ENCODE measurements around the gene STEEP1. TPM values are rescaled to one million over a fixed set of nuclear protein-coding genes. Genes with fewer than 3 reads are reported as not detected.
"Not testable (repeated sequence)": the region's sequence is repeated elsewhere in the genome, so short reads cannot be mapped to it uniquely, and the experiment has no call there.

STEEP1 gene
- total RNA-seq, 1 experiment from 2014 or later: 42.2 TPM

DNA sequence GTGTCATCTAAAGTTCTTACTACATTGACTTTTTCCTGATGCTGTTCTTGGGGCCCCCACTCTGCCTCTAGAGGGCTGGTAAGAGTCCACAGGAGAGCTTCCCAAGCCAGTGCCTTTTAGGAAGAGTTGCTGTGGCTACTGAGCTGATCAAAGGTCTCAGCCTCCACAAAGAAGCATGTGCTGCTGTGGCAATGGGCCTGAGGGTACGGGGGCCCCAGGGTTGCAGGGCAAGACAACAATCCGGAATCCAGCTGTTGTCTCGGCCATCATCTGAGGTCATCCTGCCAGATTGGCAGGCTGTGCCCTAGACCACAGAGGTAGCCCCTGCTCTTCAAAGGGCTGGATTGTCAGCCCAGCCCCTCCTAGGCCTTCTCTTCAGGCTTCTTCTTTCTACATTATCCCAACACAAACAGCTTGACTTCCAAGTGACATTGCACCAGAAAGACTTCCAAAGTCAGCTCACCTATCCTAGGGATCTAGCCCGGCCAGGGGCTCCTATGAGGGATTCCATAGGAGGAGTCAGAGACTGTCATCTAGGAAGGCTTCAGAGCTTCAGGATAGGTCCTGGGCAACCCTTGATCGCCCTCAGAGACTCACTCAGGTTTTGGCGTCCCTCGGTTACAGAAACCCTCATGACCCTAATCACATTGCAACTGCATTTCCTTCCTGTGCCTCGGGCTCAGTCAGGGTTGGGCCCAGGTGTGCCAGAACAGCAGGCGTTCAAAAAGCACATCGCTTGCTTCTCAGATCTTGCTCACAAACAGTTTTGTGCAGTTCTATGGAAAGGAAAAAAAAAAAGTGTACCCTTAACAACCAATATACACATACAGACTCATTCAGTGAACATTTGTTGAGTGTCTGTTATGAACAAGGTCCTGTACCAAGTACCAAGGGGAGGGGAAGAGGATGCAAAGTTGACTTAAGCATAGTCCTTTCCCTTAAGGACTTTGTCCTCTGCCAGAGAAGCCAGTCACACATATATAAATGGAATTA, 69.2 kb downstream of the STEEP1 start:
- Histone ChIP-seq H3K9me3 (ENCODE audit: control insufficient read depth, insufficient read depth, low read depth, low read length) (no peaks in the 10 kb centered on the region), H3K27ac (ENCODE audit: low read length) (no peak overlapping the region), H3K4me1 (ENCODE audit: control insufficient read depth, insufficient read depth, low read length) (no peaks in the 10 kb centered on the region), H3K36me3 (ENCODE audit: control insufficient read depth, insufficient read depth, low read length) (no peaks in the 10 kb centered on the region), H3K4me3 (ENCODE audit: low read depth in 2 of 2, low read length in 2 of 2) (no peak overlapping the region), H3K27me3 (ENCODE audit: control insufficient read depth, insufficient read depth, low read length) (no peaks in the 10 kb centered on the region)
- DNase-seq (ENCODE audit: low read depth, low spot score) (no peak), ATAC-seq (no peak; the same call in 1 of the 2 replicates)
- in situ Hi-C loops (cut with HindIII; ENCODE audit: low pct_unique_long_range_greater_than_20kb, low sequenced_read_pairs) (no loop called here), intact Hi-C loops (cut with micrococcal nuclease; ENCODE audit: unreplicated experiment) (no loop called here)
- BruUV-seq (replicated peaks): no TSS peak
- TF ChIP-seq CTCF (IDR thresholded peaks at IDR 0.05): no peak
- TF ChIP-seq REST (IDR thresholded peaks at IDR 0.05; ENCODE audit: insufficient read depth in 1 of 2, low read depth in 2 of 2, low read length in 1 of 2): no peak
- POLR2A ChIA-PET: interaction anchor here (1.0 kb wide), 1 partner anchor 11 kb away, joined by 3 read pairs; no protein-coding TSS in a partner anchor
- CTCF ChIA-PET: interaction anchor here (0.9 kb wide), 1 partner anchor 16 kb away, joined by 3 read pairs; no protein-coding TSS in a partner anchor

- DNase-seq (ENCODE audit: low read depth, low spot score); H3K9me3 ChIP-seq (ENCODE audit: control insufficient read depth, insufficient read depth, low read depth, low read length); H3K36me3 ChIP-seq (ENCODE audit: control insufficient read depth, insufficient read depth, low read length); H3K27ac ChIP-seq (ENCODE audit: low read length); ATAC-seq; H3K27me3 ChIP-seq (ENCODE audit: control insufficient read depth, insufficient read depth, low read length); BruUV-seq (replicated peaks); H3K4me1 ChIP-seq (ENCODE audit: control insufficient read depth, insufficient read depth, low read length); H3K4me3 ChIP-seq (ENCODE audit: low read depth in 2 of 2, low read length in 2 of 2); in situ Hi-C loops (cut with HindIII; ENCODE audit: low pct_unique_long_range_greater_than_20kb, low sequenced_read_pairs); intact Hi-C loops (cut with micrococcal nuclease; ENCODE audit: unreplicated experiment): not testable (repeated sequence)
- ChIA-PET CTCF (interaction anchor here (0.7 kb wide), 1 partner anchor 18 kb away, joined by 17 read pairs; no protein-coding TSS in a partner anchor), POLR2A (interaction anchor here (0.7 kb wide), 1 partner anchor 12 kb away, joined by 13 read pairs; no protein-coding TSS in a partner anchor)
Measured at GRCh38 chrX:119493851-119494495, 71.2 kb downstream of the STEEP1 start.

- in situ Hi-C loops (cut with HindIII; ENCODE audit: low pct_unique_long_range_greater_than_20kb, low sequenced_read_pairs): no loop called here
- H3K9me3 ChIP-seq (ENCODE audit: control insufficient read depth, insufficient read depth, low read depth, low read length): no peaks in the 10 kb centered on the region
- H3K27ac ChIP-seq (ENCODE audit: low read length): no peak overlapping the region
- DNase-seq (ENCODE audit: low read depth, low spot score) (no peak), ATAC-seq (no peak)
- no peak overlapping the region for H3K4me3 ChIP-seq (ENCODE audit: low read depth in 2 of 2, low read length in 2 of 2)
- no peaks in the 10 kb centered on the region for H3K4me1 ChIP-seq (ENCODE audit: control insufficient read depth, insufficient read depth, low read length)
- TF ChIP-seq TCF7L2 (IDR thresholded peaks at IDR 0.05; ENCODE audit: low read depth, low read length) (no peak), REST (IDR thresholded peaks at IDR 0.05; ENCODE audit: insufficient read depth in 1 of 2, low read depth in 2 of 2, low read length in 1 of 2) (no peak), SIN3A (IDR thresholded peaks at IDR 0.05; ENCODE audit: borderline replicate concordance, insufficient read depth, low read depth, low read length) (no peak), POLR2AphosphoS5 (IDR thresholded peaks at IDR 0.05; ENCODE audit: low read depth, low read length) (no peak), CTCF (IDR thresholded peaks at IDR 0.05) (no peak)
- intact Hi-C loops (cut with micrococcal nuclease; ENCODE audit: unreplicated experiment): no loop called here
- H3K27me3 ChIP-seq (ENCODE audit: control insufficient read depth, insufficient read depth, low read length): no peaks in the 10 kb centered on the region
- POLR2A ChIA-PET: interaction anchor here (0.7 kb wide), 1 partner anchor 203 kb away, joined by 9 read pairs; no protein-coding TSS in a partner anchor
- BruUV-seq (replicated peaks): no TSS peak
- H3K36me3 ChIP-seq (ENCODE audit: control insufficient read depth, insufficient read depth, low read length): no peaks in the 10 kb centered on the region
- CTCF ChIA-PET: interaction anchor here (1.5 kb wide), 1 partner anchor 10 kb away, joined by 5 read pairs; no protein-coding TSS in a partner anchor
Measured at GRCh38 chrX:119492463-119492862, 72.7 kb downstream of the STEEP1 start.
